Stimulated activated naive CD8-positive, alpha-beta T cell treated with anti-CD3 and anti-CD28 coated beads, Interleukin-15, amount 100 ng/mL, for 72 hours (primary cell): ENCODE results near the gene ZKSCAN1.
"Not testable (repeated sequence)": the region's sequence is repeated elsewhere in the genome, so short reads cannot be mapped to it uniquely, and the experiment has no call there.

Source experiments
- ATAC-seq: fragments of 150-1000 bp; cut with Tn5 transposase; 2 replicates; pipeline ENCODE4 v1.10.0; 2021; ENCODE audit warnings: mild to moderate bottlenecking, moderate library complexity
- DNase-seq, 2 donors: peaks; one replicate each; pipeline ENCODE4 v3.0.0; 2021 to 2022
- H3K27ac Mint-ChIP-seq, 2 donors: one replicate each; pipeline ENCODE4 v1.8.0; 2022; ENCODE audit warnings: mild to moderate bottlenecking in 2 of 2, mixed read lengths in 2 of 2, moderate library complexity in 2 of 2
- H3K27me3 Mint-ChIP-seq: one replicate; pipeline ENCODE4 v1.8.0; 2022; ENCODE audit warnings: mixed read lengths
- H3K4me1 Mint-ChIP-seq: one replicate; pipeline ENCODE4 v1.8.0; 2022; ENCODE audit warnings: mild to moderate bottlenecking, mixed read lengths
- H3K4me3 Mint-ChIP-seq, 2 donors: one replicate each; pipeline ENCODE4 v1.8.0; 2022; ENCODE audit warnings: mild to moderate bottlenecking in 2 of 2, mixed read lengths in 2 of 2, moderate library complexity in 1 of 2
- H3K9me3 Mint-ChIP-seq, 2 donors: one replicate each; pipeline ENCODE4 v1.8.0; 2022; ENCODE audit warnings: mixed read lengths in 2 of 2

Gene ZKSCAN1

DNA sequence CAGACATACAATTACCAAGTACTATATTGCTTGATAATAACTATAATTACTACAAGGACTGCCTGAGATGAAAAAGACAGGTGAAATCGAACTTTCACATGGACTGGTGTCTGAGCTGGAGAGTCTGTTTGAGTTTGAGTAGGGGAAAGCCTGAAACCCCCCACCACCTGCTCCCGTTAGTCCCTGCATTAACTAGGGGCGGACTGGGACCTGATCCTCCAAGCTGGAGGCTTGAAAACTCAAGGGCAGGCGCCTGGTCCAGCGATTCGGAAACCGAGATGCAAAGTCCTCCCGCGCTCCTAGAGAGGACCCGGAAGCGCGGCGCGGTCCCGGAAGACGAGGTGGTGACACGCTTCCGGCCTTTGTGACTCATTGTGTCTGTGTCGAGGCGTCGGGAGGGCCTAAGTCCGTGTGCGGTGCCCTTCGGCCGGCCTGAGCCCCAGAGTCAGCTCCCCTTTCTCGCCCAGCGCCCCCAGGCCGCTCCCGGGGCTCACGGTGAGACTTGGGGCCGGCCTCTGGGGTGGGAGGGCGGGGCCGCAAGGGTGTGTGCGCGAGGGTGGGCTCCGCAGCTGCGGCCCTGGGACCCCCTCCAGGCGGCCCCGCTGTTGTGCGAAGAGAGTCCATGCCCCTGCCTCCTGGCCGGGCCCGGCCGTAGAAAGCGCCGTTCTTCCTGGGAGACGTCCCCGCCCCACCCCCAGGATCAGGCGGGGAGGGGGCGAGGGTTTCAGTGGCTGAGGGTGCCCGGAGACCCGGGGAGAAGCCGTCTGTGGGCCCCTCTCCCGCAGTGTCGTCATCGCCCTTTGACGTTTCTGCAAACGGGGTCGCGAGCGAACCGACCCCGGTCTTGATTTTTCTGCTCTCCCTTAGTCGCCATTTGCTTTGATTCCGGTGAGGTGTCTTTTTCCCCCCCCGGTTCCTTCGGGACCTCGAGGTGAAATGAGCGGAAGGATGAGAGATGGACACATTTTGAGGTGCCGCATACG is at the start of gene ZKSCAN1:
Gene ZKSCAN1, plus strand, starts transcription at position 365 of the 983 bp plus-strand sequence. CDS start 7,911 bp downstream, outside the sequence.
- Mint-ChIP-seq H3K9me3 (no peaks in the 10 kb centered on the region), H3K4me1 (peaks cover 60% of the 10 kb centered on the region), H3K27me3 (no peaks in the 10 kb centered on the region), H3K4me3 (peak within 1 kb of the TSS; percentile 90 to 93), H3K27ac (peak within 1 kb of the TSS; percentile 97 to 98)
- ATAC-seq (peak; percentile 99), DNase-seq (peak; percentile 81 to 89)

GRCh38 chr7:99969298-99969697 is 46.1 kb upstream of the ZKSCAN1 start:
- ATAC-seq: no peak
- no peak for DNase-seq
- H3K4me3 Mint-ChIP-seq: no peak overlapping the region
- H3K4me1 Mint-ChIP-seq: no peaks in the 10 kb centered on the region
- H3K27ac Mint-ChIP-seq: no peak overlapping the region
- no peaks in the 10 kb centered on the region for H3K9me3 Mint-ChIP-seq
- H3K27me3 Mint-ChIP-seq: peaks cover 62% of the 10 kb centered on the region

- H3K27me3 Mint-ChIP-seq: peaks cover 57% of the 10 kb centered on the region
- ATAC-seq, H3K4me3 Mint-ChIP-seq, H3K27ac Mint-ChIP-seq, DNase-seq, H3K4me1 Mint-ChIP-seq, H3K9me3 Mint-ChIP-seq: not testable (repeated sequence)
Measured at GRCh38 chr7:99969813-99970212, 45.6 kb upstream of the ZKSCAN1 start.

GRCh38 chr7:99971242-99971641 is 44.2 kb upstream of the ZKSCAN1 start:
- Mint-ChIP-seq H3K27ac (peak overlapping the region in 1 of 2 donors; percentile 26), H3K9me3 (no peaks in the 10 kb centered on the region)

GRCh38 chr7:99973817-99974216 is 41.6 kb upstream of the ZKSCAN1 start:
- DNase-seq, H3K9me3 Mint-ChIP-seq, ATAC-seq, H3K4me3 Mint-ChIP-seq, H3K27ac Mint-ChIP-seq, H3K4me1 Mint-ChIP-seq: not testable (repeated sequence)
- peaks cover 35% of the 10 kb centered on the region for H3K27me3 Mint-ChIP-seq

More at GRCh38 chr7:99971242-99971641, 44.2 kb upstream of the ZKSCAN1 start:
- Mint-ChIP-seq H3K4me1 (no peaks in the 10 kb centered on the region), H3K27me3 (peaks cover 54% of the 10 kb centered on the region), H3K4me3 (no peak overlapping the region)
- ATAC-seq (no peak), DNase-seq (no peak)

- Mint-ChIP-seq H3K4me3 (no peak overlapping the region), H3K27ac (no peak overlapping the region), H3K9me3 (no peaks in the 10 kb centered on the region), H3K4me1 (peaks cover 2% of the 10 kb centered on the region), H3K27me3 (peaks cover 35% of the 10 kb centered on the region)
- ATAC-seq (no peak), DNase-seq (no peak)
Measured at GRCh38 chr7:99974681-99975080, 40.7 kb upstream of the ZKSCAN1 start.

DNA sequence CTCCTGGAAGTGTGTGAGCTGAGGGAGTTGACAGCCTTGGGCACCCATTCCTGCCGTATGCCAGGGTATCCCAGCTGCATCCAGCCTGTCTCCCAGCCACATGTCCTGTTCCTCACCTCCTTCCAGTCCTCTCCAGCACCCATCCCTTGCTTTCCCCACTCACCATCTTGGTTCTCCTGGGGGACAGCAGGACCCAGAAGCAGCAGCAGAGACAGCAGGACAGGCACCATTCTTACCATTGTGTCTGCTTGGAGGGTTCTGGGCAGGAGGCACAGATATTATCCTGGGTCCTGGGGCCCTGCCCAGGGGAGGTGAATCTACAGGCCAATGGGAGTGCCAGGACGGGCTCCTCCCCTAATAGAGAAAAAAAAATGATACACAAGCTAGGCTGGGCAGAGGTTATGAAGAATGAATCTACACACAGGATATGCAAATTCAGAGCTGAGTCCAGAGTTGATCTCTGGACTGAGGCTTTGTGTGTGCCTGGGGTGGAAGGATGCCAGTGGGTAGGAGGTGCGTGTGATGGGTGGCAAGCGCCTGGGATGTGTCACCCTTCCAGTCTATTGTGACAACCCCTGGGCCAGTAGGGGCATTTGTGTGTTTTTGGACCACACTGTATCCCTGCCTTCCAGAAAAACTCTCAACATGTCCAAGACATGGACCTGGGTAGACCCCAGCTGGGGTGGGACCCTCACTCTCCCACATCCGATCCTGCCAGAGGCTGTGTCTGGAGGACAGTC is 39.4 kb upstream of the ZKSCAN1 start, which contains the start of gene AZGP1:
Gene AZGP1, minus strand, starts transcription at position 250 of the 740 bp plus-strand sequence. Its CDS starts 11 bp downstream, at position 239.
- Mint-ChIP-seq H3K27me3 (peaks cover 27% of the 10 kb centered on the region), H3K4me3 (no peak within 1 kb of the TSS), H3K9me3 (no peaks in the 10 kb centered on the region), H3K4me1 (peaks cover 12% of the 10 kb centered on the region), H3K27ac (no peak within 1 kb of the TSS)
- DNase-seq: no peak
- ATAC-seq: peak; percentile 26

DNA sequence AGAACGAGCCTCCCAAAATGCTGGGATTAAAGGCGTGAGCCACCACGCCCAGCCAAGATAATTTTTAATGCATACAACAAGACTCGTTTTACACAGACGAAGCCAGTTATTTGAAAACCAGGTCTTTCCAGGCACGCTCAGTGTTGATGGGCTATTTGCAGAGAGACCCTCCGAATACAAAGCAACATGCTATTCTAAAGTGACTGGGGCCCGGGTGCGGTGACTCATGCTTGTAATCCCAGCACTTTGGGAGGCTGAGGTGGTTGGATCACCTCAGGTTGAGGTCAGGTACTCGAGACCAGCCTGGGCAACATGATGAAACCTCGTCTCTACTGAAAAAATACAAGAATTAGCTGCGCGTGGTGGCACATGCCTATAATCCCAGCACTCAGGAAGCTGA is 38.8 kb upstream of the ZKSCAN1 start:
- H3K4me1 Mint-ChIP-seq: peaks cover 12% of the 10 kb centered on the region

GRCh38 chr7:99979814-99980225 is 35.6 kb upstream of the ZKSCAN1 start:
- Mint-ChIP-seq H3K4me1 (peaks cover 12% of the 10 kb centered on the region), H3K27me3 (peaks cover 16% of the 10 kb centered on the region)
- DNase-seq: peak; percentile 54 to 64
- not testable (repeated sequence) for H3K9me3 Mint-ChIP-seq, H3K27ac Mint-ChIP-seq, H3K4me3 Mint-ChIP-seq
- peak; percentile 77 for ATAC-seq

More for the DNA sequence above, 38.8 kb upstream of the ZKSCAN1 start:
- ATAC-seq (no peak), DNase-seq (no peak)
- H3K27ac Mint-ChIP-seq: no peak overlapping the region
- H3K4me3 Mint-ChIP-seq: no peak overlapping the region
- no peaks in the 10 kb centered on the region for H3K9me3 Mint-ChIP-seq
- H3K27me3 Mint-ChIP-seq: peaks cover 22% of the 10 kb centered on the region

GRCh38 chr7:99980448-99980872 is 34.9 kb upstream of the ZKSCAN1 start:
- H3K9me3 Mint-ChIP-seq, H3K4me3 Mint-ChIP-seq, H3K27ac Mint-ChIP-seq, DNase-seq: not testable (repeated sequence)
- Mint-ChIP-seq H3K4me1 (peaks cover 12% of the 10 kb centered on the region), H3K27me3 (peaks cover 12% of the 10 kb centered on the region)
- peak; percentile 48 for ATAC-seq

DNA sequence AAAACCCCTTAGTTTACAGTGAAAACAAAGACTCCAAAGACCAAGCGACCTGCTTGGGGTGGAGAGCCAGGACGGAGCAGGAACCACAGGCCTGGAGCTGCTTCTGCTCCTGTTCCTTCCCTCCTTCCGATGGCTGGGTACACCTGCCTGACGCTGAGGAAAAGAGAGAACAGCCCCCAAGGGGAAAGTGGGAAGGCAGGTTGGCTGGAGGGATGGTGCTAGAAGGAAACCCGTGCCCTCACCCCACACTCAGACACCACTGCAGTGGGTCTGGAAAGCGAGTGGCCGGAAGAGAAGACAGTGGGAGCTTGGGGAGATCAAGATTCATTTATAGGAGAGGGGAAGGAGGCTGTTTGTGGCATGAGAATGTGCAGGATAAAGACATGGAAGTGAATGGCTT is 34.3 kb upstream of the ZKSCAN1 start:
- DNase-seq, H3K9me3 Mint-ChIP-seq, H3K27ac Mint-ChIP-seq, ATAC-seq, H3K27me3 Mint-ChIP-seq, H3K4me3 Mint-ChIP-seq: not testable (repeated sequence)
- H3K4me1 Mint-ChIP-seq: peaks cover 12% of the 10 kb centered on the region

GRCh38 chr7:99984593-99984992 is 30.8 kb upstream of the ZKSCAN1 start:
- Mint-ChIP-seq H3K4me1 (peaks cover 11% of the 10 kb centered on the region), H3K9me3 (peaks cover 0 to 7% of the 10 kb centered on the region in 2 donors), H3K4me3 (no peak overlapping the region), H3K27ac (no peak overlapping the region), H3K27me3 (no peaks in the 10 kb centered on the region)
- ATAC-seq (no peak), DNase-seq (no peak)

- not testable (repeated sequence) for H3K27ac Mint-ChIP-seq, H3K4me1 Mint-ChIP-seq
Measured at GRCh38 chr7:99987306-99987705, 28.1 kb upstream of the ZKSCAN1 start.

DNA sequence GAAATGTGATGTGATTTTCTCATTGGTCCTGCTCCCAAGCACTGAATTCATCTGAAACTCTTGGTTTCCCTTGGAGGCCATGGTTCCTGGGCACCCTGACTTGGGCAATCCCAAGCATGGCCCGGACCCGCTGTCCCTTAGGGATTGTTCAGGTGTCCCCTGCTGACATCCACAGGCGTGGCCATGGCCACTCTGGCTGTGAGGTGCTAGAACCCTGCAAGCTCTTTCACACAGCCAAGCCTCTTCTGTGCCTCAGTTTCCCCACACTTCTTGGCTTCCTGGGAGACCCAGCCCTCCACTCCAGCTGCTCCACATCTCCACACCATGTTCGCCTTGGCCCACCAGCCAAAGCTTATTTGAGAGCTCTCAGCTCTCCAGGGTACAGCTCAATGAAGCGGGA is 27.6 kb upstream of the ZKSCAN1 start:
- Mint-ChIP-seq H3K27ac (no peak overlapping the region), H3K4me1 (peaks cover 4% of the 10 kb centered on the region), H3K27me3 (peaks cover 5% of the 10 kb centered on the region), H3K9me3 (peaks cover 0 to under 1% of the 10 kb centered on the region in 2 donors), H3K4me3 (no peak overlapping the region)
- ATAC-seq (no peak), DNase-seq (no peak)

More at GRCh38 chr7:99987306-99987705, 28.1 kb upstream of the ZKSCAN1 start:
- ATAC-seq, DNase-seq, H3K4me3 Mint-ChIP-seq, H3K9me3 Mint-ChIP-seq, H3K27me3 Mint-ChIP-seq: not testable (repeated sequence)

DNA sequence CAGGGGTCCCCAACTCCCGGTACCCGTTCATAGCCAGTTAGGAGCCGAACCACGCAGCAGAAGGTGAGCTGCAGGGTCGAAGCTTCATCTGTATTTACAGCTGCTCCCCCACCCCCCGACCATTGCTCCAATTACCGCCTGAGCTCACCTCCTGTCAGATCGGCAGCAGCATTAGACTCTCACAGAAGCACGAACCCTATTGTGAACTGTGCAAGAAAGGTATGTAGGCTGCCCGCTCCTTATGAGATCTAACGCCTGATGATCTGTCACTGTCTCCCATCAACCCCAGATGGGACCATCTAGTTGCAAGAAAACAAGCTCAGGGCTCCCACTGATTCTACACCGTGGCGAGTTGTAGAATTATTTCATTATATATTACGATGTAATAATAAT is 24.9 kb upstream of the ZKSCAN1 start:
- Mint-ChIP-seq H3K4me1 (peaks cover 4% of the 10 kb centered on the region), H3K27me3 (peaks cover 7% of the 10 kb centered on the region), H3K4me3 (no peak overlapping the region), H3K9me3 (no peaks in the 10 kb centered on the region), H3K27ac (no peak overlapping the region)
- no peak for ATAC-seq
- DNase-seq: no peak
